ENCODE measurements around the gene VPS37C. TPM values are rescaled to one million over a fixed set of nuclear protein-coding genes. Genes with fewer than 3 reads are reported as not detected.
"Not testable (repeated sequence)": the region's sequence is repeated elsewhere in the genome, so short reads cannot be mapped to it uniquely, and the experiment has no call there.

Gene VPS37C
- total and polyA plus RNA-seq, 9 of the 15 experiments (the other 6 are each of a cell fraction or from before 2014, with no cell fraction given) = 0.62 to 29.8 (median 11.5) TPM

- H3K27me3 ChIP-seq (ENCODE audit: control insufficient read depth in 2 of 2, insufficient read depth in 2 of 2, low read length in 2 of 2) = peaks cover 2 to 19% of the 10 kb centered on the region in 2 experiments; a peak in 2 of 5 replicates
- intact Hi-C loops (cut with micrococcal nuclease) = no loop called here
- POLR2A ChIA-PET = interaction anchor here (0.5 kb wide), 1 partner anchor 103 kb away, joined by 6 read pairs; no protein-coding TSS in a partner anchor
- no peaks in the 10 kb centered on the region for H3K79me2 ChIP-seq (ENCODE audit: control insufficient read depth, insufficient read depth, low read length)
- 0% methylated on average over 4 of the region's 4 CpGs for WGBS (ENCODE audit: insufficient coverage, low coverage, missing lambda C conversion rate)
- no TSS peak for BruUV-seq (replicated peaks)
- peaks cover 5 to 6% of the 10 kb centered on the region in 2 experiments; a peak in 2 of 5 replicates for H3K4me1 ChIP-seq (replicated peaks in 1 of 2; ENCODE audit: control insufficient read depth in 2 of 2, insufficient read depth in 2 of 2, low read length in 2 of 2)
- H3K27ac ChIP-seq (ENCODE audit: extremely low read depth, low read depth, low read length) = no peak overlapping the region
- FAIRE-seq (no peak), DNase-seq (ENCODE audit: extremely low read depth in 1 of 4, low spot score in 3 of 4) (no peak), ATAC-seq (no peak)
- H3K4me3 ChIP-seq = no peak overlapping the region
- CTCF ChIA-PET (ENCODE audit: low intra/inter-chr PET ratio) = no interaction called here
- no peaks in the 10 kb centered on the region for H4K20me1 ChIP-seq (replicated peaks; ENCODE audit: control insufficient read depth, insufficient read depth, low read length)
- H3K9me3 ChIP-seq (replicated peaks; ENCODE audit: control insufficient read depth, insufficient read depth, low read depth, low read length) = 0 out of 2 replicates have a peak, but pooled peaks cover 4% of the 10 kb centered on the region
- no peak overlapping the region for H3K4me2 ChIP-seq (ENCODE audit: insufficient read depth, low read length)
- in situ Hi-C loops (cut with MboI) = no loop called here
- H3K9me1 ChIP-seq (ENCODE audit: control insufficient read depth, insufficient read depth, low read length) = no peaks in the 10 kb centered on the region
- no peaks in the 10 kb centered on the region for H3K36me3 ChIP-seq (ENCODE audit: control insufficient read depth, insufficient read depth, low read length)
- H2AFZ ChIP-seq (ENCODE audit: low read depth, low read length) = no peak overlapping the region
- no peak for TF ChIP-seq E2F6 (IDR thresholded peaks at IDR 0.05; ENCODE audit: borderline replicate concordance in 1 of 2, extremely low read depth in 1 of 2, insufficient read depth in 1 of 2, insufficient read length in 1 of 2, low read depth in 1 of 2, low read length in 1 of 2, poor library complexity in 1 of 2, severe bottlenecking in 1 of 2)
- TF ChIP-seq CREM (IDR thresholded peaks at IDR 0.05; ENCODE audit: low read depth) = no peak
- TF ChIP-seq TEAD2 (tag; IDR thresholded peaks at IDR 0.05) = no peak
- TF ChIP-seq KHSRP (IDR thresholded peaks at IDR 0.05) = no peak
- TF ChIP-seq ETV1 (tag; conservative IDR thresholded peaks at IDR 0.05; ENCODE audit: low read depth) = no peak
- TF ChIP-seq MNT (conservative IDR thresholded peaks at IDR 0.05) = no peak
- no peak overlapping the region for H3K9ac ChIP-seq (ENCODE audit: insufficient read depth in 1 of 2, low read depth in 2 of 2, low read length in 2 of 2)
Measured at GRCh38 chr11:61098778-61099177, 62.4 kb downstream of the VPS37C start.

- intact Hi-C loops (cut with micrococcal nuclease); DNase-seq (ENCODE audit: extremely low read depth in 1 of 4, low spot score in 3 of 4); BruUV-seq (replicated peaks); H3K9me3 ChIP-seq (replicated peaks; ENCODE audit: control insufficient read depth, insufficient read depth, low read depth, low read length); H3K4me1 ChIP-seq (replicated peaks in 1 of 2; ENCODE audit: control insufficient read depth in 2 of 2, insufficient read depth in 2 of 2, low read length in 2 of 2); H3K4me3 ChIP-seq; H3K4me2 ChIP-seq (ENCODE audit: insufficient read depth, low read length); H4K20me1 ChIP-seq (replicated peaks; ENCODE audit: control insufficient read depth, insufficient read depth, low read length); H3K9ac ChIP-seq (ENCODE audit: insufficient read depth in 1 of 2, low read depth in 2 of 2, low read length in 2 of 2); FAIRE-seq; H3K9me1 ChIP-seq (ENCODE audit: control insufficient read depth, insufficient read depth, low read length); CTCF ChIA-PET (ENCODE audit: low intra/inter-chr PET ratio); H2AFZ ChIP-seq (ENCODE audit: low read depth, low read length); H3K36me3 ChIP-seq (ENCODE audit: control insufficient read depth, insufficient read depth, low read length); ATAC-seq; in situ Hi-C loops (cut with MboI); H3K27ac ChIP-seq (ENCODE audit: extremely low read depth, low read depth, low read length); H3K79me2 ChIP-seq (ENCODE audit: control insufficient read depth, insufficient read depth, low read length): not testable (repeated sequence)
- POLR2A ChIA-PET = interaction anchor here (0.6 kb wide), 1 partner anchor 16 kb away, joined by 3 read pairs; no protein-coding TSS in a partner anchor
- peaks cover 2 to 14% of the 10 kb centered on the region in 2 experiments; a peak in 2 of 5 replicates for H3K27me3 ChIP-seq (ENCODE audit: control insufficient read depth in 2 of 2, insufficient read depth in 2 of 2, low read length in 2 of 2)
- 6% methylated on average over 2 of the region's 2 CpGs for WGBS (ENCODE audit: insufficient coverage, low coverage, missing lambda C conversion rate)
Measured at GRCh38 chr11:61098261-61098660, 63.0 kb downstream of the VPS37C start.
